Endothelial cell of umbilical vein (primary cell): ENCODE data around the gene NCAPH2. TPM values are rescaled to one million over a fixed set of nuclear protein-coding genes. Genes with fewer than 3 reads are reported as not detected.

Experiments
- BruUV-seq: library from RNA; stranded (reverse); fragments of 400-500 nt; replicated peaks from 2 replicates; lab custom pipeline; 2021; lab: Mats Ljungman, UMichigan
- CTCF ChIA-PET: fragments of 300-600, 350-600 bp; sonication (Branson Sonifier 250); formaldehyde crosslinking; loops from one replicate; lab custom pipeline; 2021; ENCODE audit warnings: antibody characterized with exemption, inconsistent platforms; lab: Charles Lee
- POLR2A ChIA-PET: fragments of 300-600, 350-600 bp; sonication (Branson Sonifier 250); formaldehyde crosslinking; loops from one replicate; lab custom pipeline; 2021; ENCODE audit warnings: antibody characterized with exemption, inconsistent platforms; lab: Charles Lee
- DNase-seq: peaks from one replicate; pipeline ENCODE4 v3.0.0-alpha.2; 2011; ENCODE audit warnings: low read depth, low spot score
- FAIRE-seq: peaks from 2 replicates; lab custom pipeline; 2011; peaks lifted over from hg19 to GRCh38; lab: Jason Lieb, UNC
- H2AFZ ChIP-seq: 2 replicates; pipeline ENCODE4 v1.6.0; 2012; ENCODE audit warnings: low read depth, low read length, control low read depth, inconsistent platforms
- H3K27ac ChIP-seq: 2 replicates; pipeline ENCODE4 v1.5.1; 2011; ENCODE audit warnings: low read depth, mild to moderate bottlenecking, control low read depth, low read length, moderate library complexity; ENCODE audit not compliant: insufficient read depth
- H3K27me3 ChIP-seq, 2 experiments: 2 replicates each; pipeline versions ENCODE4 v1.6.0 to v1.6.1; 2011; ENCODE audit warnings: low read length in 2 of 2, mixed read lengths in 1 of 2; ENCODE audit not compliant: control insufficient read depth in 2 of 2, insufficient read depth in 2 of 2
- H3K36me3 ChIP-seq, 2 experiments: 2 replicates in 1 of 2; 3 replicates in 1 of 2; pipeline ENCODE4 v1.5.1; 2011; ENCODE audit warnings: low read length in 2 of 2, mild to moderate bottlenecking in 1 of 2, moderate library complexity in 1 of 2; ENCODE audit not compliant: control insufficient read depth in 2 of 2, insufficient read depth in 2 of 2; ENCODE audit errors: extremely low read depth in 1 of 2
- H3K4me1 ChIP-seq: 3 replicates; pipeline ENCODE4 v1.5.1; 2011; ENCODE audit warnings: mild to moderate bottlenecking, low read length; ENCODE audit not compliant: control insufficient read depth, insufficient read depth; ENCODE audit errors: extremely low read depth
- H3K4me2 ChIP-seq: 2 replicates; pipeline ENCODE4 v1.6.1; 2011; ENCODE audit warnings: low read length, control low read depth, mixed read lengths; ENCODE audit not compliant: insufficient read depth
- H3K4me3 ChIP-seq, 3 experiments: fragments of 200-600 bp in 1 of 3; sonication (generic), shearing (Covaris generic) in 1 of 3; replicated peaks in 1 of 3; 2 replicates each; pipeline ENCODE4 v1.5.1; 2011 to 2016; ENCODE audit warnings: control low read depth in 3 of 3, low read length in 3 of 3, mild to moderate bottlenecking in 2 of 3, inconsistent platforms in 1 of 3, low read depth in 1 of 3, moderate library complexity in 1 of 3; ENCODE audit not compliant: insufficient read depth in 1 of 3
- H3K79me2 ChIP-seq: 2 replicates; pipeline ENCODE4 v1.6.0; 2012; ENCODE audit warnings: low read length, inconsistent platforms; ENCODE audit not compliant: control insufficient read depth, insufficient read depth
- H3K9ac ChIP-seq: replicated peaks from 2 replicates; pipeline ENCODE3; 2011; ENCODE audit warnings: low read length, control low read depth; ENCODE audit not compliant: insufficient read depth; ENCODE audit errors: extremely low read depth
- H3K9me1 ChIP-seq: replicated peaks from 3 replicates; pipeline ENCODE4 v1.6.0; 2011; ENCODE audit warnings: mild to moderate bottlenecking, low read length; ENCODE audit not compliant: control insufficient read depth, insufficient read depth; ENCODE audit errors: extremely low read depth
- H3K9me3 ChIP-seq: replicated peaks from 2 replicates; pipeline ENCODE4 v1.5.1; 2012; ENCODE audit warnings: low read length, inconsistent platforms; ENCODE audit not compliant: control insufficient read depth, insufficient read depth
- H4K20me1 ChIP-seq: replicated peaks from 2 replicates; pipeline ENCODE3; 2011; ENCODE audit warnings: mild to moderate bottlenecking, low read length; ENCODE audit not compliant: control insufficient read depth, insufficient read depth; ENCODE audit errors: extremely low read depth
- EZH2 ChIP-seq: IDR thresholded peaks from 2 replicates; pipeline ENCODE4 v1.6.1; 2012; ENCODE audit warnings: borderline replicate concordance, low read depth, mild to moderate bottlenecking, moderate library complexity, low read length, inconsistent platforms; ENCODE audit not compliant: severe bottlenecking
- FOS ChIP-seq: IDR thresholded peaks from 2 replicates; pipeline ENCODE4 v1.6.1; 2011; ENCODE audit warnings: mild to moderate bottlenecking, low read length, moderate library complexity, borderline replicate concordance; ENCODE audit not compliant: insufficient read depth
- GATA2 ChIP-seq: IDR thresholded peaks from 2 replicates; pipeline ENCODE4 v1.7.0; 2011; ENCODE audit warnings: low read depth, mild to moderate bottlenecking, moderate library complexity, mixed read lengths, low read length; ENCODE audit not compliant: insufficient read length, insufficient read depth
- JUN ChIP-seq: IDR thresholded peaks from 2 replicates; pipeline ENCODE4 v1.6.1; 2011; ENCODE audit warnings: borderline replicate concordance, low read depth; ENCODE audit not compliant: insufficient read length, insufficient read depth
- MYC ChIP-seq: IDR thresholded peaks from one replicate; pipeline ENCODE4 v1.6.1; 2011; ENCODE audit warnings: mild to moderate bottlenecking, low read depth, low read length
- POLR2A ChIP-seq: IDR thresholded peaks from 2 replicates; pipeline ENCODE4 v1.6.1; 2012; ENCODE audit warnings: low read depth, mild to moderate bottlenecking, control low read depth, low read length
- POLR2AphosphoS5 ChIP-seq: IDR thresholded peaks from 2 replicates; pipeline ENCODE4 v1.6.1; 2012; ENCODE audit warnings: low read depth, mild to moderate bottlenecking, control low read depth, low read length, moderate library complexity; ENCODE audit not compliant: insufficient read depth
- dilution Hi-C: fragments of 300-500 bp; cut with MboI; formaldehyde crosslinking; loops from one replicate; pipeline ENCODE4 v1.15.0; 2019; ENCODE audit warnings: low sequenced_read_pairs; ENCODE audit not compliant: extremely low pct_ligation_motif_present
- intact Hi-C: fragments of 100-400 bp; cut with micrococcal nuclease; formaldehyde crosslinking; loops from one replicate; pipeline ENCODE4 v1.10.0; 2022
- polyA plus RNA-seq, 4 experiments: library from polyadenylated mRNA; depleted of rRNA in 3 of 4; stranded (reverse) in 3 of 4; unstranded in 1 of 4; fragments of >200 nt; gene quantifications; 2 replicates each; pipeline versions ENCODE4 v1.2.1 to v1.2.3, GENCODE V29; 2011 to 2012; ENCODE audit warnings: missing spikeins in 1 of 4
- total RNA-seq: library from RNA; stranded (reverse); gene quantifications from 2 replicates; pipeline ENCODE4 v1.2.3, GENCODE V29; 2021
- TF ChIP-seq, protein P1 (sequence below): IDR thresholded peaks from 2 replicates; pipeline ENCODE4 v1.6.1; 2011; ENCODE audit not compliant: insufficient read depth, insufficient read length
- TF ChIP-seq, protein P2 (sequence below), 2 donors: IDR thresholded peaks; 1 replicate in 1 of 2; 2 replicates in 1 of 2; pipeline ENCODE4 v1.5.1; 2011; ENCODE audit warnings: low read length in 2 of 2, mild to moderate bottlenecking in 2 of 2, moderate library complexity in 2 of 2, control low read depth in 1 of 2, inconsistent platforms in 1 of 2, low read depth in 1 of 2; ENCODE audit not compliant: insufficient read depth in 1 of 2; ENCODE audit errors: extremely low read depth in 1 of 2

NCAPH2 gene
- total and polyA plus RNA-seq, 2 donors (not counting 3 experiments of a cell fraction or from before 2014, with no cell fraction given): 42.4 to 43.2 TPM

DNA sequence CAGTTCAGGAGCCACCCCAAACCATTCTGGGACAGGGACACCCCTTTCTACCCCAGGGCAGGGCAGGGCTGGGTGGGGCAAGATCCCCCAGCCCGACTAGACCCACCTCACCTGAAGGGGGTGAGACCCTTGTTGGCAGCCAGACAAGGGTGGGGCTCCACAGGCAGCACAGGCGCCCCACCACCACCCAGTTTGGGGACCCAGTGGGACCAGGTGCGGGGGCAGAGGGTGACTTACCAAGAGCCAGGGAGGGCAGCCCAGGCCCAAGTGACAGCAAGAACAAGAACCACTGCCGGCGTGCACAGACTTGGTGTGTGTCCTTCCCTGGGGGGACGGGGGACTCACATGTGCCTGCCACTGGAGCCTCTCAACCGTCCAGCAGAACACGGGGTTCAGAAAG is 24.5 kb upstream of the NCAPH2 start:
- FAIRE-seq (no peak), DNase-seq (no peak)
- no peak overlapping the region for H3K27ac ChIP-seq
- no peak overlapping the region for H3K4me2 ChIP-seq
- peaks cover 10 to 22% of the 10 kb centered on the region in 2 experiments for H3K27me3 ChIP-seq
- ChIA-PET POLR2A (no interaction called here), CTCF (interaction anchor here (2.6 kb wide), 1 partner anchor 14 kb away, joined by 17 read pairs; no protein-coding TSS in a partner anchor)
- intact Hi-C loops: no loop called here
- no peak overlapping the region for H3K4me3 ChIP-seq
- H3K79me2 ChIP-seq: no peaks in the 10 kb centered on the region
- H4K20me1 ChIP-seq: no peaks in the 10 kb centered on the region
- no peak overlapping the region for H3K9ac ChIP-seq
- TF ChIP-seq JUN: no peak
- no peaks in the 10 kb centered on the region for H3K36me3 ChIP-seq
- no peaks in the 10 kb centered on the region for H3K4me1 ChIP-seq
- no TSS peak for BruUV-seq
- dilution Hi-C loops: no loop called here
- no peak overlapping the region for H2AFZ ChIP-seq
- no peaks in the 10 kb centered on the region for H3K9me3 ChIP-seq
- no peaks in the 10 kb centered on the region for H3K9me1 ChIP-seq

DNA sequence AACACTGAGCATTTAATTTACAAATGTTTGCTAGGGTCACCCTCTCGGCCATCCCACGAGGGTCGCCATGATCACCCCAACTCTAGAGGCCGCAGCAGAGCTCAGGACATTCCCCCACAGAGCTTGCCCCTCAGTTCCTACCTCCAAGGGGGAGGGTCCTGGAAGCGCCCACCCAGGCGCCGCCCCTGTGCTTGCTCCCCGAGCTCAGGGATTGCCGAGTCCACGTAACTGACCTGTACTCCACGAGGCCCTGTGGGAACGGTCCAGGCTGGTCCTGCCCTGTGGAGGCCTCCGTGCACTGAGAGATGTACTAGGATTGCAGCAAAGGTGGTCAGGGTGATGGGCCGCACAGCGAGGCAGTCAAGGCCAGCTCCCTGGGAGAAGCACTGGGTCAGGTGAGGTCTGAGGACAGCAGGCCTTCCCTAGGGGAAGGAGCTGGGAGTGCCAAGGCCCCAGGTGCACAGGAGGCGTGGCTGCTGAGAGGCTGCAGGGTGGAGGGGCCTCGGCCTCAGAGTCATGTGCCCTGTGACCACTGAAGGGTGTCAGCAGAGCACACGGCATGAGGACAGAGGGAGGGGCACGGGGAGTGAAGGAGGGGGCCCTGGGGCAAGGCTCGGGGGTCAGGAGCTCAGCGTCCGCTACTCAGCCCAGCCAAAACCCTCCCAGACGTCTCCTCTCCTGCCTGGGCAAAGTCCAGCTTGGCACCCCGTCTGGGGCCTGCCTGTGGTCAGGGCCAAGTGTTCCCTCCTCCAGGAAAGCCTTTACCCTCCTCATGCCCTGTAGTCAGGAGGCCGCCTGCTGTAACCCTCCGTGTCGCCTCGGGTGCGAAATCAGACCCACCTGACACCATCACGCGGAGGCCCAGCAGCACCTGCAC is 23.8 kb upstream of the NCAPH2 start:
- ChIA-PET CTCF (interaction anchor here (0.7 to 2.6 kb wide), 2 partner anchors 14 to 244 kb away, joined by 4 to 17 read pairs; no protein-coding TSS in a partner anchor), POLR2A (no interaction called here)
- no peak overlapping the region for H3K4me2 ChIP-seq
- no peaks in the 10 kb centered on the region for H3K9me1 ChIP-seq
- no peaks in the 10 kb centered on the region for H3K79me2 ChIP-seq
- H3K9me3 ChIP-seq: no peaks in the 10 kb centered on the region
- TF ChIP-seq, protein P1, sequence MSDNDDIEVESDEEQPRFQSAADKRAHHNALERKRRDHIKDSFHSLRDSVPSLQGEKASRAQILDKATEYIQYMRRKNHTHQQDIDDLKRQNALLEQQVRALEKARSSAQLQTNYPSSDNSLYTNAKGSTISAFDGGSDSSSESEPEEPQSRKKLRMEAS: no peak
- TF ChIP-seq POLR2A: no peak
- no peak for TF ChIP-seq MYC
- no peak for TF ChIP-seq POLR2AphosphoS5
- TF ChIP-seq JUN: no peak
- no peak for TF ChIP-seq EZH2
- no peak for TF ChIP-seq GATA2
- TF ChIP-seq FOS: no peak
- TF ChIP-seq, protein P2, sequence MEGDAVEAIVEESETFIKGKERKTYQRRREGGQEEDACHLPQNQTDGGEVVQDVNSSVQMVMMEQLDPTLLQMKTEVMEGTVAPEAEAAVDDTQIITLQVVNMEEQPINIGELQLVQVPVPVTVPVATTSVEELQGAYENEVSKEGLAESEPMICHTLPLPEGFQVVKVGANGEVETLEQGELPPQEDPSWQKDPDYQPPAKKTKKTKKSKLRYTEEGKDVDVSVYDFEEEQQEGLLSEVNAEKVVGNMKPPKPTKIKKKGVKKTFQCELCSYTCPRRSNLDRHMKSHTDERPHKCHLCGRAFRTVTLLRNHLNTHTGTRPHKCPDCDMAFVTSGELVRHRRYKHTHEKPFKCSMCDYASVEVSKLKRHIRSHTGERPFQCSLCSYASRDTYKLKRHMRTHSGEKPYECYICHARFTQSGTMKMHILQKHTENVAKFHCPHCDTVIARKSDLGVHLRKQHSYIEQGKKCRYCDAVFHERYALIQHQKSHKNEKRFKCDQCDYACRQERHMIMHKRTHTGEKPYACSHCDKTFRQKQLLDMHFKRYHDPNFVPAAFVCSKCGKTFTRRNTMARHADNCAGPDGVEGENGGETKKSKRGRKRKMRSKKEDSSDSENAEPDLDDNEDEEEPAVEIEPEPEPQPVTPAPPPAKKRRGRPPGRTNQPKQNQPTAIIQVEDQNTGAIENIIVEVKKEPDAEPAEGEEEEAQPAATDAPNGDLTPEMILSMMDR (IDR thresholded peaks at IDR 0.05; ENCODE audit: extremely low read depth in 1 of 2, insufficient read depth in 1 of 2, low read depth in 1 of 2, low read length in 2 of 2): no peak
- H3K4me3 ChIP-seq: no peak overlapping the region
- DNase-seq (no peak), FAIRE-seq (no peak)
- dilution Hi-C loops (no loop called here), intact Hi-C loops (no loop called here)
- BruUV-seq: no TSS peak
- H3K27me3 ChIP-seq: peaks cover 10 to 22% of the 10 kb centered on the region in 2 experiments
- no peak overlapping the region for H3K9ac ChIP-seq
- no peak overlapping the region for H3K27ac ChIP-seq
- H3K4me1 ChIP-seq: no peaks in the 10 kb centered on the region
- H2AFZ ChIP-seq: no peak overlapping the region
- H3K36me3 ChIP-seq: no peaks in the 10 kb centered on the region
- no peaks in the 10 kb centered on the region for H4K20me1 ChIP-seq
